Measurements from ENCODE around the gene TSPOAP1. TPM values are rescaled to one million over a fixed set of nuclear protein-coding genes. Genes with fewer than 3 reads are reported as not detected.
A peak's percentile ranks its signal among the peaks of the same experiment; 100 is the strongest.
"Not testable (repeated sequence)": the region's sequence is repeated elsewhere in the genome, so short reads cannot be mapped to it uniquely, and the experiment has no call there.

The TSPOAP1 gene
- total RNA-seq, 1 experiment from 2014 or later = under 0.01 TPM

DNA sequence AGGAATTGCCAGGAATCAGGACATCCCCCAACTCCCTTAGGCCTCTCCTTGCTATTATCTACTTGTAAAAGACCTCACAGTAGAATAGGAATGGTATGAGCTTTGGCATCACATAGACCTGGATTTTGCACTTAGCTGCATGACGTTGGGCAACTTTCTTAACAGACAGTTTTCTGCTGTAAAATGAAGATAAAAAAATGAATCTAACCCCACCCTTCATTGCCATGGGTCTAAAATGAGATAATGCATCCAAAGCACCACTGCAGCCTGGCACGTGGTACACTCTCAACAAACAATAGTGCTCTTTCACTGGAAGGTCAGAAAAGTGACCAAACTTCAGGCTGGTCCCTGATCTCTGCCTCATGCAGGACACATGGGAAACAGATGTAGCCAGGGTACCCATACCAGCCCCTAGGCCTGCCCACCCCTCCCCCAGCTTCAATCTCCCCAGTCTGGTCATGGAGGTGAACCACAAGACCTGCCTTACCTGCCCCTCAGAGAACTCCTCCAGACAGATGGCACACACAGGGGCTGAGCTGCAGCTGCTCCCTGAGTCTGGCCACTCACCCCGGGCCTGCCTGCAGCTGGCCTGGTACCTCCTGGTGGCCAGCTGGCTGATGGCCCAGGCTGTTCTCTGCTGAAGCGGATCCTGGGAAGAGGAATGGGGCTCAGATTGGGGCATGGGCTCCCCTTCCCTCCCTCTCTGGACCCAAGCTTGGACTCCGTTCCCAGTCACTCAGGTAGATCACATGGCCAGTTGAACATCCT, 31.9 kb upstream of the TSPOAP1 start:
- DNase-seq (ENCODE audit: low read depth) = no peak

DNA sequence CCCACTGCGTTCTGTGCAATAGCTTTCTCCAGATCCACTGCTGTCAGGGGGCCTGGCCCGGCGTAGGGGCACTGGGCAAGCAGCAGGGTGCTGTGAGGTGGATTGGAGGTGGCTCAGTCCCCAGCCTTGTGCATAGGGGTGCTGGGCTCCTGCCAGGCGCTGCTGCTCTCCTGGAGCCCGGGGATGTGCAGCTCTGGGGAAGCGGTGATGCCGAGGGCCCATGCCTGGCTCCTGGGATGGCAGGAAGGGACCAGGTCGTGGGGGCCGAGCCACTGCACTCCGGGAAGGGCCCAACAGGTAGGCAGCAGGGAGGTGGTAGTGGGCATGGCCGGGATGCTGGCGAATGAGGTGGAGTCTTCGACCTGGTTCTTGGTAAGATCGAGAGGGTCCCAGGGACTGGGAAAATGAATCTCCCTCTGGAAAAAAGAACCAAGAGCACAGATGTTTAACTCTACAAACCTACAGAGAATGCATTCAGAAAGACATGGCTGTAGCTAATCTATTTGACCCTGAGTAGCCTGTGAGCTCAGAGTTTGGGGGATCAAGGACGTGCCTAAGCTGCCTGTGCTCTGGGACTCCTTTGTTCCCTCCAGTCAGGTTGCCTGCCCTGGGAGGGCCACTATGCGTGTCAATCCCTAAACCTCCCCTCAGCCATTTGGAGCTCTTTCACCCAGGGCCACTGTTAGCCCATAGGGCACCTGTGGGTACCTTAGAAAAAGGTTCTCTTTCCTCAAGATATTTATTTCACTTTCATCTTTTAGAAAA, 30.0 kb upstream of the TSPOAP1 start:
- no peak for DNase-seq (ENCODE audit: low read depth)

DNA sequence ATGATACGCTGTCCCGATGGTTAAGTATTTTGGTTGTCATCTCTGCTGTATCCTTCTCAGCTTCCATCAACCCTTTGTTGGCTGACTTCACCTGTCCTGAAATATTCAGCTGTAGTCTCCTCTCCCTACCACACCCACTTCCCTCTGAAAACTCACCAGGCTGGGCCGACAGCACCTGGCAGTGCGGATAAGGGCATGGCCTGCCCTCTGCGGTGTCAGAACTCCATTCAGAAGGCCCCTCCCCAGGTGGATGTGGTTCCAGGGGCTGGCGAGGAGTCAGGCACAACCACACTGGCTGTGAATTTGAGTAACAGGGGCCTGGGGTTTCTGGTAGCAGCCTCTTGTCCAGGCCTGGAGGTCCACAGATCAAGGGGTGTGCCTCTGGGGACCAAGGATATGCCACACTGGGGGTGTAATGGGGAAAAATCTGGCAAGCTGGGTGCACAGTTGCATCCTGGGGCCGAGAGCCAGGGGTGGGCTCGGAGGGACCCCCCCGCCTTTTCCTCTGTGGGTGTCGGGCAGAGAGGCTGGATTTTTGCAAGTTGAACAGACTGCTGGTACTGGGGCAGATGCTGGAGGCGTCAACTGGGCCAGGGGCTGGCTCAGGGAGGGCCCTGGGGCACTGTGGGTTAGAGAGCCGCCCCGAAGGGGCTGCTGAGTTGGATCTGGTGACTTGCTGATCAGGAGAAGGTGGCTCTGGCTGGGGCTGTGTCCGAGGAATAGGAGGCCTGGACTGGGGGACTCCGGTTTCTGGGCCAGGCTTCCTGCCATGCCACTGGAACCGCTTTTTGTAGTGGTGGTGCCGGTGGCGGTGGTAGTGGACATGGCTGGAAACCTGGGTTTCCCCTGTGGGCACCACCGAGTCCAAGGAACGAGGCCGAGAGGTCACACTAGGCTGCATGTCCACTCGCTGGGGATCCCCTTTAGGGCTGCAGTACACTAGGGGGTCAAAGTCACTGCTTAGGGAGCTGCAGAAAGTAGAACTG, 29.0 kb upstream of the TSPOAP1 start:
- DNase-seq (ENCODE audit: low read depth) = no peak

DNA sequence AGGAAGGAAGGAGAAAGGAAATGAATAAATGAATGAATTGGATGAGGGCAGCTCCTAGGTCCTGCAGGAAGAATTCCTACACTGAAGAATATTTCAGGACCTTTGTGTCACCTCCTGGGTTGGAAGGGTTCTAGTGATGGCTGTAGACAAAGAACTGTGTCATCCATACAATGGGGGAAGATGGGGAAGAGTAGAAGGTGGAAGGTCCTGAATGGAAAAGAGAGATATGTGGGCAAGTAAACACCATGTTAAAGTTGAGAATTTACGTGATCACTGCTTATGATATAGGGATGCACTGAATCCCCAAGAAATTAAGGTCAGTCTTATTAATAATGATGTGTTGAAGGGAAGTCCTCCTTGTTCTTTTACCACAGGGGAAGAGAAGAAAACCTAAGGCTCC, 27.6 kb upstream of the TSPOAP1 start:
- DNase-seq (ENCODE audit: low read depth) = no peak

DNA sequence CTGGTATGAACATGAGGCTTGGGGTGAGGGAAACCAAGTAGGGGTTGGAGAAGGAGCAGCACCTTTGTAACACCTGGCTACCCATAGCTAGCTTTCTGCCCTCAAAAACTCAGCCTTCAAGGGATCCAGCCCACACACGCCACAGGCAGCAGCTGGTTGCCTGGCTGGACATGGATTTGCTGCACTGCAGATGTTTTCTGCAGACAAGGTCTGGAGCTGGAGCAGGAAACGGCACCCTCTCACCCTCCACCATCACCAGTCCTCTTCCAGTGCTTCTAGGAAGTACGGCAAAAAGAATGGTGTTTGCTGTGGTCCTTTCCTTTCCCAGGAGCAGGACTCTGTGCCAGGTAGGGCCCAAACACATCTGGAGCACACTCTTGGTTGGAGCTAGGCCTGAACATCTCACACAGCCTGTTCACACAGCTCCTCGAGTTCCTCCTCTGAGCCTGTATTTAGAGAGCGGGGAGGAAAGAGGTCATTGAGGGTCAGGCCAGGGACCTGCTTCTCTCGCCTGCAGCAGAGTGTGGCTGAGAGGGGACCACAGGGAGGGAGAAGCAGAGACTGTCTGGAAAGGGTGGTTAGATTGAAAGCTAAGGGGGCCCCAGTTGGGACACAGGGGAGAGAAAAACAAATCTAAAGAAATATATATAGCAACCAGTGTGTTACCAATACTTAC, 26.1 kb upstream of the TSPOAP1 start:
- DNase-seq (ENCODE audit: low read depth) = no peak

DNA sequence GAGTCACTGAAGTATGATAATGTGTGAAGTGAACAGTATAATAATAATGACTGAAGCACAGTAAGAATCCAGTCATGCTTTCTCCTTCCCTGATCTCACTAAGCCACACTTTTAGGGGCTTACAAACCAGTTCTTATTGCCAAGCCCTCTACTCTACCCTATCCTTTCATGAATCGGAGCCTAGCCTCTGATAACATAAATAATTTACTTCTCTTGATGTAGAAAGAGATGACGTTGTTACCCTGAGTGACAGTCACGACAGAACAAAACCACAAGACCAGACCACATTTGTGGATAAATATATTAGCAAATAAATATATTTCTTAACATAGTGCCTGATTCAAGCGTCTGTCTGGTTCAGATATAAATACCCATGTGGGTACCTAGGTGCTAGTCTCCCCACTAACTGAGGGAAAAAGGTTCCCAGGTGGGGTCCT, 24.8 kb upstream of the TSPOAP1 start:
- DNase-seq (ENCODE audit: low read depth) = no peak

DNA sequence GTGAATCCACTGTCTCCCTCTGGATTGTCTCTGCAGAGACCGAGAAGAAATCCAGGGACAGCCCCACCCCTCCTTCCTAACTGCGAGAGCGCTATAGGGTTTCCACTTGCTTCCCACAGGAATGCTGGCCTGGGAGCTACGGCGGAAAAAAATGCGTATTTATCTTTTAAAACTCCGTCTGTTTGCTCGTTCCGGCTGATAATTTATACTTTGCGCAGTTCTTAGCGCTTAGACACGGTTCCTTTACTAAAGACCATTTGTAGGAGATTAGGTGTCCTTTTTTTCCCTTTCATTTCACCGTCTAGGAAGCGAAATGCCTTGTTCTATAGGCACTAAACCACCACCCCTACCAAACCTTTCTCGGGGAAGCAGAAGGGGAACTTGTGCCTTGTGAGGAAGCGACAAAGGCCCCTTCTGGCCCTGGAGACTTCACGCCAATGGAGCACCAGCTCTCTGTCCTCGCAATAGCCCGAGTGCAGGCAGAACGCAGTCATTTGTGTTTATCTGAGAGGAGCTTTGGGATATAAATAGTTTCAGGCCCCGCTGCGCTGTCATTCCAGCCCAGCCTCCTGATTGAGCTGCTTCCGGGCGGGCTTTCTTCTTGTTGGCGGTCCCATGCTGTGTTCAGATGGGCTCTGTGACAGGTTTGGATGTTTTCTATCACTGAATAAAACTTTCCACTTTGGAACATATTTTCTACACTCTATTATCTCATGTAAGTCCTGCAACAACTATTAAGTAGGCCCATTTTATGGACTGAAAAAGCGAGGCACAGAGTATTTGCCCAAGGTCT, 24.2 kb upstream of the TSPOAP1 start:
- DNase-seq (ENCODE audit: low read depth) = no peak

DNA sequence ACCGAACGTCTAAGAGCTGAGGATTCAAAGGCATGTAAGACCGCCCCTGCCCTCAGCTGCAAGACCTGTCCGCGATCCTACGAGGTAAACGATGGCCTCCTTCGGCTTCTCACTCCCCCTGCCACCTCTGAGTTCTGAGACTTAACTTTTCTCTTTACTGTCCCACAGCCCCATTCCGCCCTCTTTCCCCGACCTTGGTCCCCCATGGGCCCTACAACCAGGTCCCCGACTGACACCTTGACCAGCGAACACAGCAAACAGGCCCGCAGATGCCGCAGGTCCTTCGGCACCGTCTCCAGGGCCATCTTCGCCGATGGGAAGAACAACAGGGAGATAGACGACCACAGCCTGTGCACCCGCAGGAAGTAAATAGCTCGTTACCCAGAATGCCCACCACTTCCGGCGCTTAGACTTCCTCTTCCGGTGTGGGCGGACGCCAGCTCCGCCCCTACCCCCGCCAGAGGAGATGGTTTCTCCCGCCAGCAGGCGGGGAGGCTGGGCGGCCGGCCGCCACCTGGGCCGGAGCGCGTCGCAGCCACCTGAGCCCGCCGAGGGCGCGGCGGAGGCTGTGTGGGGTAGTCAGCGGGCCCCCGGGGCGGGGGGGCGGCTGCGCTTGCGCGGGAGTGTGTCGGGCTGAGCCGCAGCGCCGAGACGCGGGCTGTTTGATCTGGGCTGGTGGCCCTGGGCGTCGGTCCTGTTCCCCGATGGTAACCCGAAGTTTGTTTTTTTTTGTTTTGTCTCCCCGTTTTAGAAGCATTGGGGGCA, 23.4 kb upstream of the TSPOAP1 start, which contains the start of gene SUPT4H1:
Gene SUPT4H1, minus strand, starts transcription at position 371 of the 765 bp plus-strand sequence. Its CDS starts 66 bp downstream, at position 305.
- DNase-seq (ENCODE audit: low read depth) = peak; percentile 88

DNA sequence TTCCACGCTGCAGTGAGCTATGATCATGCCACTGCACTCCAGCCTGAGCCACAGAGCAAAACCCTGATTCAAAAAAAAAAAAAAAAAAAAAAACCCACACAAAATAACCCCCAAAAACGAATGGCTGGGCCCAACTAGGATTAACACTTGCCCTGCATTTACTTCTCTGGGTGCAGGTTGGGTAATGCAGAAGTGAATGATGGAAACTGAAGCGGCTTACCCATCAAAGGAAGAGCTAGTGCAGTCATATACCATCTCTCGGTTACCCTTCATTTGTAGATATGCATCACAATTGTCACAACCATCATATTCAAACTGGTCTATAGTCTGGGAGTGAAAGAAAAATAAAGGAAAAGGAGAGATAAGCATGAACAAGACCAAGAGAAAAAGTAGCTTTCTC, 22.6 kb upstream of the TSPOAP1 start:
- no peak for DNase-seq (ENCODE audit: low read depth)

DNA sequence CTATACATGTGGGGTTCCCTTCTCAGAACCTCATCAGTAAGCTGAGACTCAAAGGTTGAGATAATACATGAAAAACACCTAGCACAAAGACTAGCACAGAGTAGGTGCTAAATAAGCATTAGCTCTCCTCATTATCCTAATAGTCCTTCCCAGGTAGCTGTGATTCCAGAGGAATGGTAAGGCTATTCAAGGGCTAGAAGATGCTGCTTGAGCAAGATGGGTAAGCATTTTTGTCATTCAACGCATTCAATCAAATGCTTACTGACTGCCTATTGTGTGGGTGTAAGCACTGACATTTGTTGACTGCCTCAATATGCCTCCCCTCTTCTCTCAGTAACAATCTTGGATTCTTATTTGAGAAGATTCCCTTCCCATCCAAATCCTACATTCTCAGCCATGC, 19.4 kb upstream of the TSPOAP1 start:
- DNase-seq (ENCODE audit: low read depth) = no peak

DNA sequence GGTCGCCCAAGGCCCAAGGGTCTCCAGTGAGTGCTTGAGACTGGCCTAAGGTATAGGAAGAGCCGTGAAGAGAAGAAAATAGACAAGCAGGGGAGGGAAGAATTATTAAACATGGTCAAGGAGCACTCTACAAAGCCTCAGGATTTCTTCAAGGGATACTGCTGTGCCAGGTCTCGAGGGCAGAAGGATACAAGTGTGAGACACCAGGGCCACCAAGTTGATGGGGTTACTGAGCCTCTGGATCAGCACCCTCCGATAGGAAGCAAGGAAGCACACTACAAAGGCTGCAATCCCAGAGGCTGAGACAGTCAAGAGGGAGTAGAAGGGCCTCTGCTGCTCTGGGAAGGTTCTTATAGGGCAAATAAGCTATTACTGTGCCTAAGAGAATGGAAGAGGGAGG, 16.9 kb upstream of the TSPOAP1 start:
- DNase-seq (ENCODE audit: low read depth) = no peak

DNA sequence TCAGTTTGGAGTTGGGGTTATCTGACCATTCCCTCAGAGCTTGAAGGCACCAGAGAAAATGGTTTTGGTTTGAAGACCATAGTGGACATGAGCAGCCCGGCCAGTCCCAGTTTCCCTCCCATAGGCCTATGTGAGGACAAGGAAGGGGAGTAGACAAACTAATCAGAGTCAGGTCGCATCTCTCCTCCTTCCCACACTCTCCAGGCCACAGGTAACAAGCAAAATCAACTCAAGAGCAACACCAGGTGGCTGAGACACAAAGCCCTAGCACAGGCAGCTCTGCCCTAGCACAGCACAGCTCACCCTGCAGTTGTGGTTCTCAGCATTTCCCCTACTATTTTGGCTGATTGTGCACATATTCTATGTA, 16.2 kb upstream of the TSPOAP1 start:
- DNase-seq (ENCODE audit: low read depth) = no peak

DNA sequence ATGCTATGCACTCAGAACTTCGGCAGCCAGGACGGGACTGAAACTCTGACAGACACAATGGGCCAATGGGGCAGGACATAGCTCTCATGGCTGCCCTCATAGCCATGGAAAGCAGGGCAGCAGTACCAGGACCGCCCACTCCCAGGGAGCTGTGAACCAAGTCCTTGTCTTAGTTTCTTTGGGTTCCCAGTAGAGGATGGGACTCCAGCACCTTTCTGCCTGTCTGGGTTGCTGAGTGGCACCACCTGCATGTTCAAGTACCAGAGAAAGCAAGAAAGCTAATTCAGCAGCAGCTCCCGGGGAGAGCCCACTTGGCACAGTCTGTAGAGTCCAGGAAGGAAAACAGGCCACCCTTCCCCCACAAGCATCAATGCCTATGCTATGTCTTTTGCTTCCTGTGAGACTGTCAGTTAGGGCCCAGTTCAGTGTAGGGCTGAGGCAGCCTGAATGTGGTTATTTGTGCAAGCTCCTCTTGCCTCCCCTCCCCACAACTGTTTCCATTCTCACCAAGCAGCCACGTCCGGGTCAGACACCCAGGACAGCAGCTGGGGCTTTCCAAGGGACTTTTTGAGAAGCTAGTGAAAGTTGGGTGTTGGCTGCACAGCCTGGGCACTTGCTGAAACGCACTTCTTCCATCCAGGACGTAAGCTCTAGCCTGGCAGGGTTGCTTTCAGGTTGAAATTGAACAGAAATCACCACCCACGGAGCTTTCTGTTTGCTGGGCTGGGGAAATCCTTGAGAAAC, 15.6 kb upstream of the TSPOAP1 start:
- DNase-seq (ENCODE audit: low read depth) = no peak

DNA sequence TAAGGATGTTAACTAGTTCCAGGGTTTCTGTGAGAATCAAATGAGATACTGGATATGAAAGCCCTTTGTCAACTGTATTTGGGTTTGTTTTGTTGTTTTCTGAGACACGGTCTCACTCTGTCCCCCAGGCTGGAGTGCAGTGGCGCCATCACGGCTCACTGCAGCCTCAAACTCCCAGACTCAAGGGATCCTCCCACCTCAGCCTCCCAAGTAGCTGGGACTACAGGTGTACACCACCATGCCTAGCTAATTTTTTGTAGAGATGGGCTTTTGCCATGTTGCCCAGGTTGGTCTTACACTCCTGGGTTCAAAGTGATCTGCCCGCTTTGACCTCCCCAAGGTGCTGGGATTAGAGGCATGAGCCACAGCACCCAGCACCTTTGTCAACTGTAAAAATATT, 14.5 kb upstream of the TSPOAP1 start:
- DNase-seq (ENCODE audit: low read depth) = no peak

DNA sequence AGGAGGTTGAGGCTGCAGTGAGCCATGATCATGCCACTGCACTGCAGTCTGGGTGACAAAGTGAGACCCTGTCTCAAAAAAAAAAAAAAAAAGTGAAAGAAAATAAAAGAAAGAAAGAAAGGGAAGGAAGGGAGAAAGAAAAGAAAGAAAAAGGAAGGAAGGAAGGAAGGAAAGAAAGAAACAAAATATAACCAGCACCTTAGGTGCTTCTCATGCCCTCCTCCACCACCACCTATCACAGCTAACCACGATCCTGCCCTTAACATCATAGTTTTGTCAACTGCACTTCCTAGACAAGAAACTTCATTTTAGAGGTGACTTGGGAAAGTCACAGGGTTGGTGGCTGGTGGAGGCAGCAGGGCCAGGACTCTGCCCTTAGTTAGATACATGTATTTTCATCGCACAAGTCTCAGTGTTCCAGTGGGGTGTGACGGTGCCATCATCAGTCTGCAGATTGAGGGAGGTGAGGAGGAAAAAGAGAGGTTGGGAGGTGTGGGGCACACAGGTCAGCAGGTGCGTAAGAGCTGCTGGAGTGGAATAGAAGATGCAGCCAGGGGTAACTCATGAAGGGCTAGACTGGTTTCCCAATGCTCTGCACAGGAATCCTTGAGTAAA, 13.4 kb upstream of the TSPOAP1 start:
- no peak for DNase-seq (ENCODE audit: low read depth)

DNA sequence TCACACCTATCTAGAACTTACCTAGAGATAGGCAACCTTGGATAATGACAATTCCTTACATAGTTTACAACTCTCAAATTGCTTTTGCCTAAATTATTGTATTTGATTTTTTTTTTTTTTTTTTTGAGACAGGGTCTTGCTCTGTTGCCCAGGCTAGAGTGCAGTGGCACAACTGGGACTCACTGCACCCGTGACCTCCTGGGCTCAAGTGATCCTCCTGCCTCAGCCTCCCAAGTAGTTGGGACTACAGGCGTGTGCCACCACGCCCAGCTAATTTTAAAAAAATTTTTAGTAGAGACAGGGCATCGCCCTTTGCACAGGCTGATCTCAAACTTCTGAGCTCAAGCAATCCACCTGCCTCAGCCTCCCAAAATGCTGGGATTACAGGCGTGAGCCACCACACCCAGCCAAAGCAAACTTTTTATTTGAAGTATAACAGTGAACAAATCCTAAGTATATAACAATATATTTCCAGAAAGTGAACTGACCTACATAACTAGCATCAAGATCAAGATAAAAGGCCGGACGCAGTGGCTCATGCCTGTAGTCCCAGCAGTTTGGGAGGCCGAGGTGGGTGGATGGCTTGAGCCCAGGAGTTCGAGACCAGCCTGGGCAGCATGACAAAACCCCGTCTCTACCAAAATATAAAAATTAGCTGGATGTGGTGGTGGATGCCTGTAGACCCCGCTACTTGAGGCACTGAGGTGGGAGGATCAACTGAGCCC, 12.7 kb upstream of the TSPOAP1 start:
- DNase-seq (ENCODE audit: low read depth) = not testable (repeated sequence)

DNA sequence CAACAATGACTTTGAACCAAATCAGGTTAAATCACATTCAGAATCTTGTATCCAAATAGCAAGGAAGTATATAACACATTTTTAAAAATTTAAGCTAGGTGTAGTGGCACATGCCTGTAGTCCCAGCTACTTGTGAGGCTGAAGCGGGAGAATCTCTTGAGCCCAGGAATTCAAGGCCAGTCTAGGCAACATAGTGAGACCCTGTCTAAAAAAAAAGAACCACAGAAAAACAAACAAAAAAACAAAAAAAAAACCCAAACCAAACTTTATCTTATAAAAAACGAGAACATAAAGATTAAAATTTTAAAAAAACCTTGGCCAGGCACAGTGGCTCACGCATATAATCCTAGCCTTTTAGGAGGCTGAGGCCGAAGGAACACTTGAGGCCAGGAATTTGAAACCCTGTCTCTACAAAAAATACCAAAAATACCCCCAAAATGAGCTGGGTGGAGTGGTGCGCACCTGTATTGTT, 11.8 kb upstream of the TSPOAP1 start:
- no peak for DNase-seq (ENCODE audit: low read depth)
